Hepatocyte (in vitro differentiated cells): ENCODE measurements around the gene BET1L. TPM values are rescaled to one million over a fixed set of nuclear protein-coding genes. Genes with fewer than 3 reads are reported as not detected.

Experiments used
- DNase-seq: peaks from one replicate; pipeline ENCODE4 v3.0.0-alpha.2; 2016; ENCODE audit warnings: low spot score
- H2AFZ ChIP-seq: fragments of 200-600 bp; sonication (generic); 2 replicates; pipeline ENCODE4 v1.6.0; 2016; ENCODE audit warnings: antibody characterized with exemption, mild to moderate bottlenecking
- H3K27ac ChIP-seq: fragments of 200-600 bp; sonication (generic); 2 replicates; pipeline ENCODE4 v1.5.1; 2016; ENCODE audit warnings: mild to moderate bottlenecking
- H3K27me3 ChIP-seq: fragments of 200-600 bp; sonication (generic); 2 replicates; pipeline ENCODE4 v1.6.1; 2016
- H3K36me3 ChIP-seq: fragments of 200-600 bp; sonication (generic); replicated peaks from 2 replicates; pipeline ENCODE4 v1.5.1; 2016; ENCODE audit warnings: low read depth; ENCODE audit not compliant: insufficient read depth
- H3K4me1 ChIP-seq: fragments of 200-600 bp; sonication (generic); 2 replicates; pipeline ENCODE4 v1.5.1; 2016; ENCODE audit warnings: mild to moderate bottlenecking, moderate library complexity; ENCODE audit not compliant: insufficient read depth
- H3K4me2 ChIP-seq: fragments of 200-600 bp; sonication (generic); 2 replicates; pipeline ENCODE4 v1.6.0; 2016
- H3K4me3 ChIP-seq: fragments of 200-600 bp; sonication (generic); 2 replicates; pipeline ENCODE4 v1.5.1; 2016; ENCODE audit warnings: mild to moderate bottlenecking
- H3K79me2 ChIP-seq: fragments of 200-600 bp; sonication (generic); 2 replicates; pipeline ENCODE4 v1.6.0; 2017; ENCODE audit warnings: mild to moderate bottlenecking
- H3K9me2 ChIP-seq: fragments of 200-600 bp; sonication (generic); replicated peaks from 2 replicates; pipeline ENCODE4 v1.6.0; 2017; ENCODE audit warnings: mild to moderate bottlenecking; ENCODE audit not compliant: insufficient read depth
- H3K9me3 ChIP-seq: fragments of 200-600 bp; sonication (generic); 2 replicates; pipeline ENCODE4 v1.5.1; 2016; ENCODE audit warnings: low read depth, mild to moderate bottlenecking
- H4K20me1 ChIP-seq: fragments of 200-600 bp; sonication (generic); 2 replicates; pipeline ENCODE4 v1.6.0; 2016; ENCODE audit warnings: mild to moderate bottlenecking; ENCODE audit not compliant: insufficient read depth, poor library complexity, severe bottlenecking
- CTCF ChIP-seq: fragments of 200-600 bp; sonication (generic); IDR thresholded peaks from 2 replicates; pipeline ENCODE4 v1.5.1; 2016; ENCODE audit warnings: antibody characterized with exemption, mild to moderate bottlenecking; ENCODE audit not compliant: poor library complexity
- EZH2 ChIP-seq: fragments of 200-600 bp; sonication (generic); IDR thresholded peaks from 2 replicates; pipeline ENCODE4 v1.6.1; 2016; ENCODE audit warnings: antibody characterized with exemption, mild to moderate bottlenecking, borderline replicate concordance
- EZH2phosphoT487 ChIP-seq: fragments of 200-600 bp; sonication (generic); IDR thresholded peaks from one replicate; pipeline ENCODE4 v1.6.1; 2018; ENCODE audit warnings: antibody characterized with exemption, mild to moderate bottlenecking, low read depth, moderate library complexity; ENCODE audit not compliant: unreplicated experiment, severe bottlenecking
- WGBS: methylation state at CpG from one replicate; pipeline ENCODE4 v1.1.6; 2016; ENCODE audit warnings: low lambda C conversion rate; ENCODE audit errors: missing lambda C conversion rate; 5-methylcytosine and 5-hydroxymethylcytosine counted together
- polyA plus RNA-seq: library from polyadenylated mRNA; unstranded; fragments of >200 nt; fragmentation: Nextera tagmentation; extraction: Ambion mirVana; gene quantifications from 2 replicates; pipeline ENCODE4 v1.2.1, GENCODE V29; 2016
- total RNA-seq: library from RNA; depleted of rRNA; stranded (reverse); fragments of >200 nt; gene quantifications from 2 replicates; pipeline ENCODE4 v1.2.3, GENCODE V29; 2014

BET1L gene
- total and polyA plus RNA-seq, 2 experiments from 2014 or later: 33.9 to 70.5 TPM

GRCh38 chr11:227824-228379, 20.7 kb upstream of the BET1L start:
- DNase-seq: no peak
- no peaks in the 10 kb centered on the region for H3K9me2 ChIP-seq
- no peaks in the 10 kb centered on the region for H4K20me1 ChIP-seq
- 88% methylated on average over 6 of the region's 6 CpGs for WGBS
- no peaks in the 10 kb centered on the region for H3K36me3 ChIP-seq
- H3K9me3 ChIP-seq: no peaks in the 10 kb centered on the region
- no peak overlapping the region for H3K27ac ChIP-seq
- H3K79me2 ChIP-seq: peaks cover 24% of the 10 kb centered on the region
- no peak overlapping the region for H2AFZ ChIP-seq
- H3K27me3 ChIP-seq: no peaks in the 10 kb centered on the region
- no peak for TF ChIP-seq CTCF
- TF ChIP-seq EZH2phosphoT487: no peak
- no peak for TF ChIP-seq EZH2
- no peak overlapping the region for H3K4me2 ChIP-seq
- no peaks in the 10 kb centered on the region for H3K4me1 ChIP-seq
- no peak overlapping the region for H3K4me3 ChIP-seq

GRCh38 chr11:225734-226453, 18.7 kb upstream of the BET1L start:
- Histone ChIP-seq H2AFZ (no peak overlapping the region), H3K36me3 (no peaks in the 10 kb centered on the region), H4K20me1 (no peaks in the 10 kb centered on the region), H3K9me2 (no peaks in the 10 kb centered on the region), H3K79me2 (peaks cover 22% of the 10 kb centered on the region), H3K4me3 (no peak overlapping the region), H3K27me3 (no peaks in the 10 kb centered on the region), H3K4me2 (no peak overlapping the region), H3K27ac (no peak overlapping the region), H3K4me1 (no peaks in the 10 kb centered on the region), H3K9me3 (no peaks in the 10 kb centered on the region)
- 85% methylated on average over 10 of the region's 10 CpGs for WGBS
- DNase-seq: no peak
- TF ChIP-seq CTCF (no peak), EZH2 (no peak), EZH2phosphoT487 (no peak)

GRCh38 chr11:224424-224823, 17.2 kb upstream of the BET1L start:
- Histone ChIP-seq H2AFZ (no peak overlapping the region), H3K4me1 (no peaks in the 10 kb centered on the region), H3K79me2 (peaks cover 22% of the 10 kb centered on the region), H3K4me2 (no peak overlapping the region), H3K9me2 (no peaks in the 10 kb centered on the region), H3K4me3 (no peak overlapping the region), H3K27ac (no peak overlapping the region), H3K27me3 (no peaks in the 10 kb centered on the region), H4K20me1 (no peaks in the 10 kb centered on the region), H3K9me3 (no peaks in the 10 kb centered on the region), H3K36me3 (no peaks in the 10 kb centered on the region)
- TF ChIP-seq CTCF: no peak
- no peak for TF ChIP-seq EZH2
- TF ChIP-seq EZH2phosphoT487: no peak
- WGBS: 96% methylated on average over 7 of the region's 7 CpGs
- no peak for DNase-seq
